Measurements from ENCODE around the gene MAN1C1.

MAN1C1 gene

GRCh38 chr1:25803368-25803767 lies 186.8 kb downstream of the MAN1C1 start:
- DNase-seq (ENCODE audit: low read depth) = no peak

DNA sequence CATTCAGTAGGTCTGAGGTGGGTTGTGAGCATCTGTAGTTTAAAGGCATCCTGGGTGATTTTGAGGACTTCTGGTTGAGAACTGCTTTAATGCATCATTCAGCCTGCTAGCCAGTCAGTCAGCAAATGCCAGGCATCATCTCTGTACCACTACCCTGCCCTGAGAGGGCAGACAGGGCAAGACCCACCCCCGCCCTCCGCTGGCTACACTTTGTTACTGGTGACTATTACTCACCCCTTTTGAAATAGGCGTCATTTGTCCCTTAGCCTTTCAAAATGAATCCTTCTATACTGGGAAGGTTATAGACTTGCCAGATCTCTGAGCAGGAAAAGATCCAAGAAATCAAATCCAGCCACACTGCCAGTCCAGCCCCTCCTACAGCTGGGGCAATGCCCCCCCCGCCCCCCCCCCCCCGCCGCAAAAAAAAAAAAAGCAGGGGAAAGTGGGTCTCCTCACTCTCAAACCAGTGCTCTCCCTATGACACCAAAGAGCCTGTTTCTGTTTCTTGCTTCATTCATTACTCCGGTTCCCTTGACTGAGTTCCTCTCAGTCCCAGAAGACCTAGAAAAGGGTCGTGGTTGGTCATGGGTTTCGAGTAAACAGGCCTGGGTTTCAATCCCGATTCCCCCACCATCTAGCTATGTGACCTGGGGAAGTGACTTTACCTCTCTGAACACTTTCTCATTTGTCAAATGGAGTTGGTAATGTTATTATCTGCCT lies 187.8 kb downstream of the MAN1C1 start:
- no peak for DNase-seq (ENCODE audit: low read depth)

DNA sequence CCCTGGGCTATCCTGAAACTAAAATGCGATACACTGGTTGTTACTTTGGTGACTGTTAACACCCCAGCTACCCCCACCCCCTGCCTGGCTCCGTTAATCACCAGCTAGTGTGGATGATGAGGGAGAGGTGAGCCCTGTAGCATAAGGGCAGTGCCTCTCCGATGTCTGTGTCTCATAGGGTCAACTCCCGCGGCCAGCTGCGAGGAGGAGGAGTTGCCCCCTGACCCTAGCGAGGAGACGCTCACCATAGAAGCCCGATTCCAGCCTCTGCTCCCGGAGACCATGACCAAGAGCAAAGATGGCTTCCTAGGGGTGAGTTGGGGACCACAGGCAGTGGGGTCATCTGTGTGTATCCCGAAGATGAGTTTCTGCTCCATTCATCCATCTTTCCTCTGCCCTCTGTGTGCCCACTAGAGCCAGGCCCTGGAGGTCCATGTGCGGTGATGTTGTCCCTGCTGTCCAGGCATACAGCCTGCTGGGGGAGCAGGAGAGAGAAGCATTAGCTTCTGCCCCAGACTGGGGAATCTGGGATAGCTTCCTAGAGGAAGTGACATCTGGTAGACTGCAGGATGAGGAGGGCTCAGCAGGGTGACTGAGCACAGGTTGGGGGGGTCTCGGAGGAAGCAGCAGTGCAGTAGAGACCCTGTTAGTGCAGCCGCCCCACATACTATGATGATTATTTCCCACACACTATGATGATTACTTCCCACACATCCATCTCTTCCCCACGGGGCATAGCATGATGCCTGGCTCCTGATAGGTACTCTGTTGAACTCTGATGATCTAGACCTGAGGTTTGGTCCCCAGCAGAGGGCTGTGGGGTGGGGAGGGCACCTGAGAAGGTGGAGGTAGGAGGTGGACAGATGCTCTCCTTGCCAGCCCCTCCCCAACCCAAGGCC lies 188.6 kb downstream of the MAN1C1 start:
- DNase-seq (ENCODE audit: low read depth) = no peak

DNA sequence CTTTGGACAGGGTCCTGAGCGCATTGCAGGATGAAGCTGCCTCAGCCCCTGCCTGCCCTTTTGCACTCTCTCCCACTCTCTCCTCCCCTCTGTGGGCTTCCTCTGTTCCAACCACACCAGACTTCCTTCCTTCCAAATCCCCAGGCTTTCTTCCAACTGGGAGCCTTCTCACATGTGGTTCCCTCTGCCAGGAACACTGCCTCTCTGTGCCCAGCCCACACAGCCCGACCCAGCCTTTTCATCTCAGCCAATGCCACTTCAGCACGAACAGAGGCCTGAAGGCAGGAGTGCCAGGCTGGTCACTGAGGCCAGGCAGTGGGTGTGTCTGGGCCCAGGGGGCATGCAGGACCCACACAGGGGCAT lies 189.3 kb downstream of the MAN1C1 start:
- no peak for DNase-seq (ENCODE audit: low read depth)

DNA sequence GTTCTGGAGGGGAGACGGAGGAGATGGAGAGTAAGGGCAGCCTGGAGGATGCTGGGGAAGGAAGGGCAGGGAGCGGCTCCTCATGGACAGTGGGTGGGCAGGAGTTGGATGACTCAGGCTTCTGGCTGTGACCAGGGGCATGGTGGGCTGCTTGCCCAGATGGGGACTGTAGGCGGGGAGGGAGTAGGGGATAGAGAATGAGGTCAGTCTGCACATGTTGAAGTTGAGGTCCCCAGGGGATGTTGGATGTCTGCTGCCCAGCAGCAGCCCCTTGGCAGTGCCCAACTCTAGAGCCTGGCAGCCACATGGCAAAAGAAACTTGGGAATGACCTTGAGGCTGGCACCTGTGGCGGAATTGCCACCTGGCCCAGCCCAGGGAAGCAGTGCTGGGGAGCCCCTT lies 189.8 kb downstream of the MAN1C1 start:
- no peak for DNase-seq (ENCODE audit: low read depth)

DNA sequence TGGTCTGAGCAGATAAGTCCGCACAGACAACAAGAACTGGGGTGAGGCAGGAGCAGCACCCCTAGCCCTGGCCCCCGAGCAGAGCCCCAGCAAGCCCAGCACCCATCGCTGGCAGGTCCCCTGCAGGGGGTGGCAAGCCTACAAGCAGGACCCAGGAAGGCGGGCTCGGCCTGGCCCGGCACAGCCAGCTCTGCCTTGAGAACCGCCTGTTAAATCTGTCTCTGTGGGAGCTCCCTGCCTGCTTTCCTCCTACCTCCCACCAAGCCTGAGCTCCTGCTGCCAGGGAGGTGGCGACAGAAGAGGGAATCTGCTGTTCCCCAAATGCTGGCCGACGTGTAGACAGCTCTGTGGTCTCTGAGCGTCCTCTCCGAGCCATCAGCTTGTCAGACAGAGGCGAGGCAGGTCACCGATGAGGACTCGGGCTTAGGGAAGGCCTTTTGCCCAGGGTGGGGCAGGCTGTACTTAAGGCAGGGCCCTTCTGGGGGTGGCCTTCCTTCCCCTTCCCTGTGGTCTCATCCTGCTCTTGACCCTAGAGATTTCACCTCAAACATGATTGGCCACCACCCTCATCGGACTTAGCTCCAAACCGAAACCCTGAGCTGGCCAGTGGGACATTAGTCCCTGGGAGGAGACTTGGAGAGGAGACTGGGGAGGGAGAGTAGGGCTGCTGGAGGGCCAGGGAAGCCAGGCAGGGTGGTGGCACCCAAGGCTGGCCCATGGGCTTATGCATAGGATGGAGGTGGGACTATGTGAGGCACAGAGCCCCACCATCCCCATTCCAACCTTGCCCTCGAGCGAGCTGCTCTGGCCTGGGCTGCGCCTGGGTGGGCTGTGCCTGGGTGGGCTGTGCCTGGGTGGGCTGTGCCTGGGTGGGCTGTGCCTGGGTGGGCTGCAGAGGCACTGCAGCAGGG lies 191.1 kb downstream of the MAN1C1 start:
- DNase-seq (ENCODE audit: low read depth) = no peak

DNA sequence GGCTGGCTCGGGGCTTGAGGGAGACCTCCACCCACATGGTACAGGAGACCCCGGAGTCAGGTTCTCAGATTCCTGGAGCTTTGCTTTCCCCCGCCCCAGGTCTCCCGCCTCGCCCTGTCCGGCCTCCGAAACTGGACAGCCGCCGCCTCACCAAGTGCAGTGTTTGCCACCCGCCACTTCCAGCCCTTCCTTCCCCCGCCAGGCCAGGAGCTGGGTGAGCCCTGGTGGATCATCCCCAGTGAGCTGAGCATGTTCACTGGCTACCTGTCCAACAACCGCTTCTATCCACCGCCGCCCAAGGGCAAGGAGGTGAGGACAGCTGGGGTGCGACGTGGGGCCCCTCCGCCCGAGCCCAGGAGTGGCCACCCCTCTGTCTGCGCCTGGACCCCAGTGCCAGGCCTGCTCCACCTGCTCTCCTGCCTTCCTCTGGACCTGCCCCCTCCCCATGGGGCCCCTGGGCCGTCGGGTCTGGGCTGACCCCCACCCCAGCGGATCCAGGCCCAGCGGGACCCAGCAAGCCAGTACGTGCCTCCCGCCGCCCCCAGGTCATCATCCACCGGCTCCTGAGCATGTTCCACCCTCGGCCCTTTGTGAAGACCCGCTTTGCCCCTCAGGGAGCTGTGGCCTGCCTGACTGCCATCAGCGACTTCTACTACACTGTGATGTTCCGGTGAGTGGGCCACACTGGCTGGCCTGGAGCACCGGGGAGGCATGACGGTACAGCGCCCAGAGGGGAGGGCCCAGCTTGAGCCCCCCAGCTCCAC lies 192.1 kb downstream of the MAN1C1 start:
- DNase-seq (ENCODE audit: low read depth) = no peak

- DNase-seq (ENCODE audit: low read depth) = no peak
Observed at GRCh38 chr1:25809283-25809926, 192.8 kb downstream of the MAN1C1 start.

DNA sequence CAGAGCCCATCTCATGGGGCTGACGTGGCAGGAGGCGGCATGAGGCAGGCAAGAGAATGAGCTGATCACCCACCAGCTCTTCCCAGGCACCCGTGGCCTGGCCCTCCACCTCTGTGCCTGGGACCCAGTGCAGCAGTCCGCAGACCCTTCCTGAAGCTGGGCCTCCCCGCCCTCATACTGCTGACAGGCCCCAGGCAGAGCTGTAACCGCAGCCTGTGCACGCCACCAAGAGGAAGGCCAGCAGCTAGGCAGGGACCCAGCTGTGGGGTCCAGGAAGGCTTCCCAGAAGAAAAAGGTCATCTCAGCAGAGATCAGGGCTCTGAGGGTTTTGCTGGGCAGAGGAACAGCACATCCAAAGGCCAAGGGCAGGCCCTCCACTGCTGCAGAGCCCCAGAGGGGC lies 193.3 kb downstream of the MAN1C1 start:
- no peak for DNase-seq (ENCODE audit: low read depth)

DNA sequence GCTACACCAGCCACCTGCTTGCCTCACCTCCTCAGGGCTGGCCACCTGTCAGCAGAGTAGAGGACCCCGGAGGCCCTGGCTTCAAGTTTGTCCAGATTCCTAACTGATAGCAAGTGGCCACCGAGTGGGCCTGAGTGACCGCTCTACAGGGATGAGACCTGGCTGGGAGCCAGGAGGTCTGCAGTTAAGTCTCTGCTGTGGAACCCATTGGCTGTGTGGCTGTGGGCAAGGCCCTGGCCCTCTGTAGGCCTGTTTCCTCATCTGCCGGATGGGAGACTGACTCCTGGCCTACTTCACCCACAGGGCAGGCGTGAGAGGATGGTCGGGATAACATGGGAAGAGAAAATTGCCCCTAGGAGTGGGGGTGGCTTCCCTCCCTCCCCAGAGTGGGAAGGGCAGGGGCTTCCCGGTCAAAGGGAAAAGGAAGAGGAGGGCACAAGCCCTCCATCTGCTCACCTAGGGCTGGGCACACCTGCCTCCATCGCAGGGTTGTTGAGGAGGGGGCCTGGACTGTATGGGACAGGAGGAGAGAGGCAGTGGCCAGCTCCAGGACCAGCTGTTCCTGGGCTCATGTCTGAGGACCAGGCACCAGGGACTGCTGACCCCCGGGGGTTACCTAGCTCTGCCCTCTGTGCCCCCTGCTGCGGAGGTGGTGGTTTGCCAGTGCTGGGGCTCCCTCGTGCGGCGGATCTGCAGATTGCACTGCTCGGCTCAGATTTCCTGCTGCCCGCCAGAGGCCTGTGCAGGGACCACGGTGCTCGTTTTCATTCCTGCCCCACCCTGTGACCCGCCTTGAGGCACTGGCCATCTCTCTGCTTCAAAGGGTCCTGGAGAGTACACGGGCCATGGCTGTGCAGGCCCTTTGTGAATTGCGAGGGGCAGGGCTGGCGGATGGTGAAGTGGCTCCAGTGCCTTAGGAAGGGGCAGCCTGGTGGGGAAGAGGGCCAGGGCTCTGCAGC lies 194.0 kb downstream of the MAN1C1 start:
- peak; percentile 67 for DNase-seq (ENCODE audit: low read depth)

GRCh38 chr1:25811384-25812082 lies 194.9 kb downstream of the MAN1C1 start:
- no peak for DNase-seq (ENCODE audit: low read depth)

- no peak for DNase-seq (ENCODE audit: low read depth)
Observed at GRCh38 chr1:25813071-25813733, 196.6 kb downstream of the MAN1C1 start.

DNA sequence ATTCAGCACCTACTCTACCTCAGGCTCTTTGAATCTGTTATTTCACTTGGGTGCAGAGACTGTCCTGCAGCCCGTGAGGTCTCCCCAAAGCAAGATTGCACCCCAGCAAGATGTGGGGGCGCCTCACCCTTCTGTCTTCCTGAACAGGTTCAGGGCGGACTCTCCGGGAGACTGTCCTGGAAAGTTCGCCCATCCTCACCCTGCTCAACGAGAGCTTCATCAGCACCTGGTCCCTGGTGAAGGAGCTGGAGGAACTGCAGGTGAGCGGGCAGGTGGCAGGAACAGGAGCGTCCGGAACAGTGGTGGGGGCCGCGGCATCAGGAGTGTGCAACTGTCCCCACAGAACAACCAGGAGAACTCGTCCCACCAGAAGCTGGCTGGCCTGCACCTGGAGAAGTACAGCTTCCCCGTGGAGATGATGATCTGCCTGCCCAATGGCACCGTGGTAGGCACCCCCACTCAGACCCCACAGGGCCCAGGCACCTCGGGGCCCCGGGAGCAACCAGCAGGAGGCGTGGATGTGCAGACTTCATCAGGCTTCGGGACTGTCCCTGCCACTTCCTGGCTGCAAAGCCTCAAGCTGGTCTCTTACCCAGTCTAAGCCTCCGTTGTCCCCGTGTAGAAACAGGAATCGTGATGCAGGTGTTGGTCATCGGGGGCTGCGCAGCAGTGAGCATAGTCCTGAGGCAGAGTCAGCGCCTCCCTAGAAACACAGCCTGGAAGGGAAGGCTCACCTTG lies 197.3 kb downstream of the MAN1C1 start:
- DNase-seq (ENCODE audit: low read depth) = no peak

- no peak for DNase-seq (ENCODE audit: low read depth)
Observed at GRCh38 chr1:25814549-25815087, 198.0 kb downstream of the MAN1C1 start.

DNA sequence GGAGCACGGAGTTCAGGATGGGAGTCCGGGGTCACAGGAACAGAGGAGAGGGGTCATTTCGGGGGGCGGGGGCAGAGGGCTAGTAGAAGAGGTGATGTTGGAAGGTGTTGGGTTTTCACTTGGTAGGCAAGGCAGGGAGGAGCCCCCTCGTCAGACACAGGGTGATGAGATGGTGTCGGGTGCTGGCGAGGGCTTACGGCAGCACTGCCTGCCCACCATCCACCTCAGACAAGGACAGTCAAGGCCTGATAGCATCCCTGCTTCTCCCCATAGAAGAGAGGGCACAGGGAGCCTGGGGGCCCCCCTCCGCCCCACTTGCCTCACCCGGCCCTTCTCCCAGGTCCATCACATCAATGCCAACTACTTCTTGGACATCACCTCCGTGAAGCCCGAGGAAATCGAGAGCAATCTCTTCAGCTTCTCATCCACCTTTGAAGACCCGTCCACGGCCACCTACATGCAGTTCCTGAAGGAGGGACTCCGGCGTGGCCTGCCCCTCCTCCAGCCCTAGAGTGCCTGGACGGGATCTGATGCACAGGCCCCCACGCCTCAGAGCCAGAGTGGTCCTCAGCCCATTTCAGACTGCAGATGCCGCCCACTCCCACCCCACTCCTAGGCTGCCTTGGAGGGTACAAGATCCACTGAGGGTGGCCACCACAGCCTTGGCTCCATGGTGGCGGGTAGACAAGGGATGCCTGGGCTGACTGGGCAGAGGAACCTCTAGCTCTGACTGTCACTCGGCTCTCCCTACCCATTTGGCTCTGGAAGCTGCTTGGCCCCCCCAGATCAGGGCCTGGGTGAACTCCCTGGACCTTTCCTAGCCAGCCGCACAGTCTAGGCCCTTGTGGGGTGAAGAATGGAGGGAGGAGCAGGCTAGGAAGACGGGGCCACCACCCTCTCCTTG lies 198.9 kb downstream of the MAN1C1 start:
- no peak for DNase-seq (ENCODE audit: low read depth)

DNA sequence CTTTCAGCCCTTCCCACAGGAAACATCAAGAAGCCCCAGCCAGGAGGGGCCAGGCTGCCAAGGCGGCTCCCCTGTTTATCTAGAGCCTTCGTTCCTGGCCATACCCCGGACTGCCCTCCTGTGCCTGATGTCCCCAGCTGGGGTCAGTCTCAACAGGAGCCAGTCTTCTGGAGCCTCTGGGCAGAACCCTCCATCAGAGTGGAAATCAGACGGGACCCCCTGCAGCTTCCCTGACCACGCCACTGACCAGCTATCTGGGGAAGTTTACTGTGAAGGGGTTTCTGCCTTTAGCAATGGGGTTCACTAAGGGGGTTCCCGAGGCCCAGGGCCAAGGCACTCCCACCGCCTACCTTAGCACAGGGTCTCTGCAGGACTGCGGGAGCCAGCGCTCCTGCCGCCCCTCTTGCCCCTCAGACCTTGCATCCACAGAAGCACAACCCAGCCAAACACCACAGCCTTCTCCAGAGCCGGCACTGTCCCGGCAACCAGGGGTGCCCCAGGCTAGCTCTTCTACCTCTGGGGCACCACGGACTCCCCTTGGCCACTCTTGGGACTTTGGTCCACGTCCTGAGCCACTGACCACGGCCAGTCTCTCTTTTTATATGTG lies 199.6 kb downstream of the MAN1C1 start:
- DNase-seq (ENCODE audit: low read depth) = no peak
